Measurements from ENCODE around the gene MCM5. TPM values are rescaled to one million over a fixed set of nuclear protein-coding genes. Genes with fewer than 3 reads are reported as not detected.

Gene MCM5
- total RNA-seq (ENCODE audit: unreplicated experiment): 80.9 TPM
- long read RNA-seq, transcript MCM5-201 (17 exons, 3,534 nt): major isoform, 53 of 69 reads
- long read RNA-seq, partial matches to known transcripts: 16 of 69 reads
- long read RNA-seq, other reads (novel, unspliced or antisense): 0 of 69 reads

GRCh38 chr22:35399678-35400500 is at the start of gene MCM5:
Gene MCM5 (plus strand): TSS chr22:35400140. CDS start chr22:35400439, 299 bp downstream.
- H3K4me1 Mint-ChIP-seq (ENCODE audit: unreplicated experiment): peaks cover 28% of the 10 kb centered on the region
- H3K36me3 Mint-ChIP-seq (ENCODE audit: low read depth, unreplicated experiment): peaks cover 4% of the 10 kb centered on the region
- no peaks in the 10 kb centered on the region for H3K9me3 Mint-ChIP-seq (ENCODE audit: unreplicated experiment)
- peak; percentile 96 for DNase-seq (ENCODE audit: low spot score)
- peak within 1 kb of the TSS; percentile 93 for H3K27ac Mint-ChIP-seq (ENCODE audit: unreplicated experiment)
- peak within 1 kb of the TSS; percentile 96 for H3K4me3 Mint-ChIP-seq (ENCODE audit: unreplicated experiment)
- TF ChIP-seq CTCF (IDR thresholded peaks at IDR 0.05; ENCODE audit: unreplicated experiment): no peak
- H3K27me3 Mint-ChIP-seq (ENCODE audit: unreplicated experiment): peaks cover 10% of the 10 kb centered on the region

- Mint-ChIP-seq H3K4me3 (ENCODE audit: unreplicated experiment) (peak overlapping the region; percentile 85), H3K9me3 (ENCODE audit: unreplicated experiment) (no peaks in the 10 kb centered on the region), H3K27ac (ENCODE audit: unreplicated experiment) (no peak overlapping the region), H3K27me3 (ENCODE audit: unreplicated experiment) (peaks cover 3% of the 10 kb centered on the region), H3K4me1 (ENCODE audit: unreplicated experiment) (peaks cover 8% of the 10 kb centered on the region), H3K36me3 (ENCODE audit: low read depth, unreplicated experiment) (no peaks in the 10 kb centered on the region)
- TF ChIP-seq CTCF (IDR thresholded peaks at IDR 0.05; ENCODE audit: unreplicated experiment): peak; percentile 66
- peak; percentile 91 for DNase-seq (ENCODE audit: low spot score)
Observed at GRCh38 chr22:35350539-35351503, 49.1 kb upstream of the MCM5 start.

- H3K4me1 Mint-ChIP-seq (ENCODE audit: unreplicated experiment): peaks cover 8% of the 10 kb centered on the region
- DNase-seq (ENCODE audit: low spot score): peak; percentile 49
- peaks cover 1% of the 10 kb centered on the region for H3K27me3 Mint-ChIP-seq (ENCODE audit: unreplicated experiment)
- TF ChIP-seq CTCF (IDR thresholded peaks at IDR 0.05; ENCODE audit: unreplicated experiment): no peak
- H3K4me3 Mint-ChIP-seq (ENCODE audit: unreplicated experiment): no peak overlapping the region
- H3K36me3 Mint-ChIP-seq (ENCODE audit: low read depth, unreplicated experiment): no peaks in the 10 kb centered on the region
- H3K27ac Mint-ChIP-seq (ENCODE audit: unreplicated experiment): no peak overlapping the region
- H3K9me3 Mint-ChIP-seq (ENCODE audit: unreplicated experiment): no peaks in the 10 kb centered on the region
Observed at GRCh38 chr22:35352214-35353111, 47.5 kb upstream of the MCM5 start.

- Mint-ChIP-seq H3K4me3 (ENCODE audit: unreplicated experiment) (no peak overlapping the region), H3K27ac (ENCODE audit: unreplicated experiment) (no peak overlapping the region), H3K9me3 (ENCODE audit: unreplicated experiment) (no peaks in the 10 kb centered on the region), H3K27me3 (ENCODE audit: unreplicated experiment) (peaks cover 1% of the 10 kb centered on the region), H3K36me3 (ENCODE audit: low read depth, unreplicated experiment) (no peaks in the 10 kb centered on the region), H3K4me1 (ENCODE audit: unreplicated experiment) (peaks cover 8% of the 10 kb centered on the region)
- no peak for DNase-seq (ENCODE audit: low spot score)
- no peak for TF ChIP-seq CTCF (IDR thresholded peaks at IDR 0.05; ENCODE audit: unreplicated experiment)
Observed at GRCh38 chr22:35353318-35353717, 46.6 kb upstream of the MCM5 start.
